RPMI8226 (cell line): ENCODE results near the gene STK24.
A peak's percentile ranks its signal among the peaks of the same experiment; 100 is the strongest.

Source experiments
- DNase-seq: peaks from one replicate; pipeline ENCODE4 v3.0.0-alpha.2; 2015

STK24 gene

GRCh38 chr13:98467263-98467985 lies 109.5 kb downstream of the STK24 start:
- DNase-seq: no peak

- DNase-seq: peak; percentile 20
Observed at GRCh38 chr13:98466634-98467236, 110.2 kb downstream of the STK24 start.

DNA sequence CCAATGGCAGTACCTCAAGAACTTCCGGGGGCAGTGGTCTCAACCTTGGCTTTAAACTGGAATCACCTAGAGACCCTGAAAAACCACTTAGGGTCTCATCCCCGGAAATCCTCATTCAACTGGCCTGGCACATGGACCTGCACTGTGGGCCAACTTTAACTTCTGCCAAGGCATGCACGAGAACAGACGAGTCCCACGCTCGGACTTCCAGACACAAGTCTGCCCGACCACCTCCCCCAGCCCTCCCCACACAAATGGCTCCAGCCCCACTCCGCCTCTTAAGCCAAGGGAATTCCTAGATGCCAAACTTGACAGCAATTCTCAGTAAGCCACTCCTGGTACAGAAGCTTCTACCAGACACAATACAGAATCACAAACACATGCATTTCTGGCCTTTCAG lies 114.0 kb downstream of the STK24 start:
- no peak for DNase-seq

- no peak for DNase-seq
Observed at GRCh38 chr13:98462241-98462882, 114.5 kb downstream of the STK24 start.

DNA sequence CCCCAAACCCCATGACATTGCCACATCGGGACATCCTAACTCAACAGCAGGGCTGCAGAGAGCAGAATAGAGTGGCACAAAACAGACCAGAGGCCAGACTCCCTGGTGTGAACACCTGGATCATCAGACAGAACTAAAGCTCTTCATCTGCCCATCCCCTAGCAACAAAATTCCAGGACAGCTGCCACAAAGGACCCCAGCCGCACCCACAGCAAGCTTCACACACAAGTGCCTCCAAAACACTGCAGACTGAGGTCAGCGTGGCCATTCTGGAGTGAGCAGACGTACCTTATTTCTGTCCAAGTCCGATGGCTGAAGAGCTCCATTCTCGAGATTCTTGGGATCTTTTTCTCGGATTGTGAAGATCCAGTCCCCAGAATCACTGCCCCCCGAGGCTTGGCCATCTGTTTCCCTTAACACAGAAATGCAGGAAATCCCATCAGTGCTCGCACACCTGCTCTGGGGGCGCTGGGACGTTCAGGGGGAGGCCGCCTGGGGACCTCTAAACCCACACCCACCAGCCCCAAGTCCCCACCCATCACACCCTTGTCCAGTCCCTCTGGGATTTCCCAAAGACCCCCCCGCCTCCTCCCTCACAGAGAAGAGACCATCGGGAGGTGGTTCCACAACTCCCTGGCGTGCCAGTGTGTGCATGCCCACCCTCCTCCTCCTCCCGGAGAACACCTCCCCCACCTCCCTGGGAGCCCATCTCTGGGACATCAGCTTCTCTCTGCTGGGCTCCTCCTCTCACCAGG lies 115.2 kb downstream of the STK24 start:
- no peak for DNase-seq

DNA sequence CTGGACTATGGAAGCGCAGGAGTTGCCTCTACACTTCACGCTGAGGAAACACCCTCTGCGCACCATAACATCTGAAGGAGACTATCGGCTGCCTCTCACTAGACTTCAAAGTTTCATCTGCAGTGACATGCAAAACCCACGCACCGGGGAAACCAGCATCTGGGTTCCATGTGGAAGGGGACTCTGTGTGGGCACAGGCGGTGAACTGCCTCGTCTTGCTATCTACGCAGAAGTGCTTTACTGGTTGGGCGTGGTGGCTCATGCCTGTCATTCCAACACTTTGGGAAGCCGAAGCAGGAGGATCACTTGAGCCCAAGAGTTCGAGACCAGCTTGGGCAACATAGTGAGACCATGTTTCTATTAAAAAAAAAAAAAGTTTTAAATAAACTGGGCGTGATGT lies 116.4 kb downstream of the STK24 start:
- no peak for DNase-seq

- no peak for DNase-seq
Observed at GRCh38 chr13:98459721-98460370, 117.1 kb downstream of the STK24 start.

- no peak for DNase-seq
Observed at GRCh38 chr13:98459171-98459681, 117.7 kb downstream of the STK24 start.

DNA sequence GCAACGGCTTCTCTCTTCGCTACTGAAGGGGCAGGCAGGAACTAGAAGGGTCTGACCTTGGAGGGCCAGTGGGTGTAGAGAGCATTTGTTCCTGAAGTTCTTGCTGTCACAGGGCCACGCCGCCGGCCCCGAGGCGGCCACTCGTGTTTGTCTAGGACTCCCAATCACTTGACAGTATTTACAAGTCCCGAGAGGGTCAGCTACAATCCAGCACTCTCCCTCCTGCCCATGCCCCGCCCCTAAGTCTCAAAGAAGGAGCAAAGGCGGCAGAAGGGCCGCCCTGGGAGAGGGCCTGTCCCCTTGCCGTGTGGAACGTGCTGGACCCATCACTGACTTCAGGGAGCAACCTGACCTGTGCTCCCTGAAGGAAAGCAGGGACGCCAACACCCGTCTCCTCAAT lies 118.5 kb downstream of the STK24 start:
- DNase-seq: no peak

DNA sequence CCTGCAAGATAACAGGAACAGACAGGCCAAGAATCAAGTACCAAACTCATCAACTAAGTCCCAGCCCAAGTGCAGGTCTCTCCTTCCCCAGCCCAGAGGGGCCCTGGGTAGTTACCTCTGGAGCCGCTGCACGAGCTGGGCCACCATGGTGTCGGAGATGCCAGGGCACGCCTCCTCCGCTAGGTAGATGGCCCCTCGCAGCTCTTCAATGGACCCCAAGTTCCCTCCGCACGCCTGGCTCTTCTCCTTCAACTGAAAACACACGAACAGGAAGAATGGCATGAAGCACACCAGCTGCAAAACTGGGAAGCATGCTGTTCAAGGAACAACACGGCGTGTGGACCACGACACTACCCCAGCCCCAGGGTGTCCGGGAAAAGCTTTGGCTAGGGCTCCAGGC lies 119.9 kb downstream of the STK24 start:
- no peak for DNase-seq

DNA sequence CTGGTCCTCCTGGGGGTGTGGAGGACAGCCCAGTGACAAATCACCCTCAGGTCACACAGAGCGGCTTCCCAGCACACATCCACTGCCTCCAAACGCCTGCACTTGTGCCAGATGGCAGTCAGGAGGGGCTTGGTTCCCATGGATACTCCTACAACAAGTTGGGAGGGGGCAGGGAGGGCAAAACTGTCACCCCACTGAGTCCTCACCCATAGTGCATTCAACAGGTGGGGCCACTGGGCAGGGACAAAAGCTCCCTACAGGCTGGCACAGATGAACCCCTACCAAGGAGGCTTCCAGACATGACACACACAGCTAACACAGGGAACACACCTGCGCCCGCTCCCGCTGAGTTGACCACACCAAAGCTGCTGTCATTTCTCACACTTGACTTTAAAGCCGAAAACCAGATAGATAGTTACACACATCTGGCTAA lies 120.5 kb downstream of the STK24 start:
- no peak for DNase-seq

GRCh38 chr13:98454389-98454881 lies 122.5 kb downstream of the STK24 start:
- DNase-seq: no peak

GRCh38 chr13:98452851-98453843 lies 123.8 kb downstream of the STK24 start:
- no peak for DNase-seq

DNA sequence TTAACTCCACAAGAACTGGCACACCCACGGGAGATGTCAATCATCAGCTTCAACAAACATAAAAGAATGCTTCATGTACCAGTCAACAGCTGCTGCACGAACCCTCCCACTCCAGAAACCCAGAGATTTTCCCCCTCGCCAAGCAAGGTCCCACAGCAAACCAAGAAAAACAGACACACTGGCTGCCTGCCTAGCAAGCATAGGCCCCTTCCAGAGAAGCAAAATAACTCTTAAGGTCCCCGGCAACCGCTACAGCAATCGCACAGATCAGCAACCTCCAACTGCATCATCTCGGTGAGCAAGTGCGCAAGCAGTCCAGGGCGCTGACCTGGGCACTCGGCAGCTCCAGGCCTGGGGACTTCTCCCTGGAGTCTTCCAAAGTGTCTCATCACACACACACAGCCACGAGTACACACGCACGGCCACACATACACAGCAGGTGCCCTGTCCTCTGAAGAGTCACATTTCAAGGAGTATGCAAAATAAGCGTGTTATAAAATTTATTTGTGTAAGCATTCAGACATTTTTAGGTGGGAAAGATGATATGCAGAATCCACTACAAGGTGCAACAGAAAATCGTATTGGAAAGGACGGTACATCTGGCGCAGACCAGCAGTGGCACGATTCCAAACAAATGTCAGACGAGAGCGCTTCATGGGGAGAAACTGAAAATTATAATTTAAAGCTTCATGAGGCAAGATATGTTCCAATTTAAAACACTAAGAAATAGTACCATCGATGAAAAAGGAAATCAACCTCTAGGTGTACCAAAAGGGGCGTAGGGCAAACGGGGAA lies 125.0 kb downstream of the STK24 start:
- no peak for DNase-seq

GRCh38 chr13:98450539-98451111 lies 126.3 kb downstream of the STK24 start:
- no peak for DNase-seq

DNA sequence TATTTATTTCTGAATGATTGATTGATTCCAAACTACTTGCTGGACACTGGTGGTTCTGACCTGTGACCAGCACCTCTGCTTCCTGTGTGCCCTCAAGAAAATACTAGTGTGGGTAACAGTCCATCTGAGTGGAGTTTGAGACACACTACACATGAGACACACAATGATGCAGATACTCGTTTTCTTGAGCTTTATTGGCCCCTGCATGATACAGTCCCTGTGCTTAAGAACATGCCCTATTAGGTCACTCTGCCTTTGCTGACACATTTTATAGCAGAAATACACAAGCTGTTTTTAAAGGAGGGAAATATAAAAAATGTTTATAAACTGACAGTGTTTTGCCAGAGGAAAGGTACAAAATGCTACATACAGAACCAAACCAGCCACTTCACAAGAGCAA lies 126.9 kb downstream of the STK24 start:
- DNase-seq: no peak

DNA sequence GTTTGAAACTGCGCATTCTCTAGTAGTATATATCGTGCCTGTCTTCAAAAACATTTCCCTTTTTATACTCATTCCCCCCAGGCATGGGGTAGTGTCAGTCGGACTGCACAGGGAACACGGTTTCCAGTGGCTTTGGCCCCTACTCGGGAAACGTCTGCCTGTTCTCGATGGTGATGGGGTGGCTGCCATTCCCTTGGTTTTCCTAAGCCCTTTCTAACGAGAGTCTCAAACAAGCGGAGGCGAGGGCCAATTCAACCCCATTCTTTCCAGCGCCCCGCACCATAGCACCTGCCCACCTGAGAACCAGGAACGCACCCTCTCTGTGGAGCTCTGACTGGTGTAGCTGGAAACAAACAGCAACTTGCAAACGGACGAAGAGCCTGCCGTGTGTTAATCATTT lies 127.6 kb downstream of the STK24 start:
- DNase-seq: no peak

DNA sequence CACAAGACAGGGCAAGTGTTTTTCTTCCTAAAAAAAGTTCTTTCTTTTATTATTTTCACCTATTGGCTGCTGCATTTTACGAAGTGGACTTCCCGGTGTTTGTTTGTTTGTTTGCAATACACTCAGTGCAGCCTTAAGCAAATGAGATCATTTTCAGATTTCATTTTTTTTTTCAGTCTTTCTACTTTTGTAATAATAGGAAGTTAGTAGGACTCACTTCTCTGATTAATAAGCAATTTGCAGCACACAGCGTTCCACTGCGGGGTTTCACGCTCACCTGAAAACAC lies 128.3 kb downstream of the STK24 start:
- no peak for DNase-seq

- DNase-seq: no peak
Observed at GRCh38 chr13:98447881-98448641, 128.8 kb downstream of the STK24 start.

DNA sequence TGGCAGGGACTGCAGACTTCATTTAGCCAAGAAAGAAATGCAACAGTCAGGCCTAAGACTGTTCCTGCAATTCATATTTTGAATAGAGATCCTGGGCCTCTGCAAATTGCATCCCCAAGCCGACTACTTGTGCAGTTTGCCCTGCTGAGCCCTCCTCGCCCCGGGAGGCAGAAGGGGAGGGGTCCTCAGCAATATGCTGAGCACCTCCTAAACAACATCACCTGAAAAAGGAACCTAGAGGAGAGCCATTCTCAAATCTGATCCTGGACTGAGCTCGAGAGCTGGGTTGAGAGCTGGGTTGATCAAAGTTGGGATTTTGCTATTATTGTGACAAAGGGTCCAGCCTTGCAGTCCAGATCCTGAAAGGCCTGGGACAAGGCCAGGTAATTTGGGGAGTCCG lies 129.8 kb downstream of the STK24 start:
- no peak for DNase-seq
